D721Med (cell line): Measurements from ENCODE around the gene TNFRSF9.

ENCODE experiments used
- DNase-seq: peaks from one replicate; pipeline ENCODE4 v3.0.0; 2011; ENCODE audit warnings: low spot score; ENCODE audit not compliant: insufficient read length
- FAIRE-seq: peaks from 2 replicates; lab custom pipeline; 2011; peaks lifted over from hg19 to GRCh38; lab: Jason Lieb, UNC
- CTCF ChIP-seq: IDR thresholded peaks from 2 replicates; pipeline ENCODE4 v1.5.1; 2012; ENCODE audit warnings: mild to moderate bottlenecking, control low read depth; ENCODE audit not compliant: insufficient read depth; ENCODE audit errors: missing control alignments

The TNFRSF9 gene

GRCh38 chr1:7940745-7941436 is at the start of gene TNFRSF9:
TSS of gene TNFRSF9 (minus strand) at chr1:7940839. CDS start at chr1:7939994, 845 bp downstream.
- TF ChIP-seq CTCF = no peak

GRCh38 chr1:7989762-7990428 is 49.3 kb upstream of the TNFRSF9 start:
- no peak for TF ChIP-seq CTCF
- DNase-seq (no peak), FAIRE-seq (no peak)

More at GRCh38 chr1:7940745-7941436, at the start of gene TNFRSF9:
- no peak for DNase-seq
- no peak for FAIRE-seq

GRCh38 chr1:7988576-7988975 is 47.9 kb upstream of the TNFRSF9 start:
- FAIRE-seq = no peak
- no peak for TF ChIP-seq CTCF

GRCh38 chr1:7987528-7987927 is 46.9 kb upstream of the TNFRSF9 start:
- no peak for TF ChIP-seq CTCF
- no peak for FAIRE-seq

More at GRCh38 chr1:7988576-7988975, 47.9 kb upstream of the TNFRSF9 start:
- DNase-seq = no peak

GRCh38 chr1:7985851-7986612 is 45.4 kb upstream of the TNFRSF9 start:
- DNase-seq = no peak
- TF ChIP-seq CTCF = no peak
- no peak for FAIRE-seq

More at GRCh38 chr1:7987528-7987927, 46.9 kb upstream of the TNFRSF9 start:
- DNase-seq = no peak

GRCh38 chr1:7984811-7985210 is 44.2 kb upstream of the TNFRSF9 start:
- FAIRE-seq (no peak), DNase-seq (no peak)
- TF ChIP-seq CTCF = no peak
